GM12873 (cell line): ENCODE results near the gene PARP6.

ENCODE experiments used
- CTCF ChIP-seq: IDR thresholded peaks from 2 replicates; pipeline ENCODE4 v1.5.1; 2012; ENCODE audit warnings: low read depth, mild to moderate bottlenecking, moderate library complexity, low read length, control low read depth; ENCODE audit not compliant: insufficient read depth; ENCODE audit errors: missing control alignments

The PARP6 gene

GRCh38 chr15:72249142-72249810, 23.1 kb downstream of the PARP6 start:
- no peak for TF ChIP-seq CTCF

- TF ChIP-seq CTCF, result no peak
These were observed 23.8 kb downstream of the PARP6 start for GRCh38 chr15:72248514-72248913.

GRCh38 chr15:72242775-72243370, 29.5 kb downstream of the PARP6 start:
- TF ChIP-seq CTCF, result no peak

- TF ChIP-seq CTCF, result no peak
These were observed 32.7 kb downstream of the PARP6 start for GRCh38 chr15:72239652-72240051.

- TF ChIP-seq CTCF, result no peak
These were observed 33.8 kb downstream of the PARP6 start for GRCh38 chr15:72238586-72238985.

- TF ChIP-seq CTCF, result no peak
These were observed 34.5 kb downstream of the PARP6 start for GRCh38 chr15:72237853-72238224.

GRCh38 chr15:72237029-72237852, 35.1 kb downstream of the PARP6 start:
- TF ChIP-seq CTCF, result no peak
